ENCODE data around the gene AK2. TPM values are rescaled to one million over a fixed set of nuclear protein-coding genes. Genes with fewer than 3 reads are reported as not detected.
"Not testable (repeated sequence)": the region's sequence is repeated elsewhere in the genome, so short reads cannot be mapped to it uniquely, and the experiment has no call there.

Gene AK2
- total RNA-seq, 2 donors from 2014 or later: 120 to 123 TPM

DNA sequence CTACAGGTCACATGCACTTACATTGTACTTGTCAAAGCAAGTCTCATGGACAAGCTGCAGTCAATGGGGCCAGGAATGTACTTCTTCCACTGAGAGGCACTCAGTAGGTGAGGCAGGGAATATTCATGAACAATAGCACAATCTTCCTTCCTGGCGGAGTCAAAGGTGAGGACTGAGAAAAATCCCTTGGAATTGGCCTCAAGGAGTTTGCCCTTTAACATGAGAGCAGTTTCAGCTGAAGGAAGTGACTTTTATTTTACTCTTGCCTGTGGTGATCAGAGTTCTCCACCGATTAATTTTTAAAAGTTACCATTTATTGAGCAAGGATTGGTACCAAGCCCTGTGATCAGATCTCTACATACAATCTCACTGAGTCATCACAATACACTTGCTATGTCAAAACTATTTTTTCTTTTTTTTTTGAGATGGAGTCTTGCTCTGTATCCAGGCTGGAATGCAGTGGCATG, 11.2 kb upstream of the AK2 start:
- H3K36me3 ChIP-seq: no peaks in the 10 kb centered on the region
- H3K27ac ChIP-seq: no peak overlapping the region
- no peaks in the 10 kb centered on the region for H3K9me3 ChIP-seq
- intact Hi-C loops (cut with DNase I): no loop called here
- no peaks in the 10 kb centered on the region for H3K4me1 ChIP-seq (replicated peaks)
- 87% methylated on average over 2 of the region's 2 CpGs for WGBS
- H3K27me3 ChIP-seq (replicated peaks; ENCODE audit: insufficient read depth): no peaks in the 10 kb centered on the region
- no peak overlapping the region for H3K4me3 ChIP-seq
- TF ChIP-seq, protein P1, sequence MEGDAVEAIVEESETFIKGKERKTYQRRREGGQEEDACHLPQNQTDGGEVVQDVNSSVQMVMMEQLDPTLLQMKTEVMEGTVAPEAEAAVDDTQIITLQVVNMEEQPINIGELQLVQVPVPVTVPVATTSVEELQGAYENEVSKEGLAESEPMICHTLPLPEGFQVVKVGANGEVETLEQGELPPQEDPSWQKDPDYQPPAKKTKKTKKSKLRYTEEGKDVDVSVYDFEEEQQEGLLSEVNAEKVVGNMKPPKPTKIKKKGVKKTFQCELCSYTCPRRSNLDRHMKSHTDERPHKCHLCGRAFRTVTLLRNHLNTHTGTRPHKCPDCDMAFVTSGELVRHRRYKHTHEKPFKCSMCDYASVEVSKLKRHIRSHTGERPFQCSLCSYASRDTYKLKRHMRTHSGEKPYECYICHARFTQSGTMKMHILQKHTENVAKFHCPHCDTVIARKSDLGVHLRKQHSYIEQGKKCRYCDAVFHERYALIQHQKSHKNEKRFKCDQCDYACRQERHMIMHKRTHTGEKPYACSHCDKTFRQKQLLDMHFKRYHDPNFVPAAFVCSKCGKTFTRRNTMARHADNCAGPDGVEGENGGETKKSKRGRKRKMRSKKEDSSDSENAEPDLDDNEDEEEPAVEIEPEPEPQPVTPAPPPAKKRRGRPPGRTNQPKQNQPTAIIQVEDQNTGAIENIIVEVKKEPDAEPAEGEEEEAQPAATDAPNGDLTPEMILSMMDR (IDR thresholded peaks at IDR 0.05): no peak
- no peak for TF ChIP-seq POLR2A (IDR thresholded peaks at IDR 0.05)
- no peak for TF ChIP-seq POLR2AphosphoS5 (IDR thresholded peaks at IDR 0.05)
- no peak for DNase-seq (ENCODE audit: low spot score)

DNA sequence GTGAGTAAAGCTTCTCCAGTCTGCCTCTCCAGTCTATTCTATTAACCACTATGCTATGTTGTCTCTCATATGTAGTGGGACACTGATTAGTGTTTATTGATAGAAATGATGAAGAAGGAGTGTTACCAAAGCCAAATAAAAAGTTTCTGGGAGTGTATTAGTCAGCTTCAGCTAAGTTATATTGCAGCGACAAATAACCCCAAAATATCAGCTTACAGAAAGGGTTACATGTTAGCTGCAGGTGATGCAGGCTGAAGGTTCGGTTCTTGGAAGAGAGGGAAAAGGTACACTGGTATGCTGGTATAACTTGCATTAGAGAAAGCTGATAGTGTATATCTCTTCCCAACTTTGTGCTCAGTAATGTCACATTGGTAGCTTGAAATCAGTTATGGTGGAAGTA, 10.6 kb upstream of the AK2 start:
- no peaks in the 10 kb centered on the region for H3K36me3 ChIP-seq
- no peaks in the 10 kb centered on the region for H3K27me3 ChIP-seq (replicated peaks; ENCODE audit: insufficient read depth)
- no peak for TF ChIP-seq POLR2A (IDR thresholded peaks at IDR 0.05)
- TF ChIP-seq, protein P1 (IDR thresholded peaks at IDR 0.05): no peak
- TF ChIP-seq POLR2AphosphoS5 (IDR thresholded peaks at IDR 0.05): no peak
- DNase-seq (ENCODE audit: low spot score): no peak
- no peaks in the 10 kb centered on the region for H3K4me1 ChIP-seq (replicated peaks)
- no peak overlapping the region for H3K27ac ChIP-seq
- no peaks in the 10 kb centered on the region for H3K9me3 ChIP-seq
- 96% methylated on average over 2 of the region's 2 CpGs for WGBS
- intact Hi-C loops (cut with DNase I): no loop called here
- no peak overlapping the region for H3K4me3 ChIP-seq

DNA sequence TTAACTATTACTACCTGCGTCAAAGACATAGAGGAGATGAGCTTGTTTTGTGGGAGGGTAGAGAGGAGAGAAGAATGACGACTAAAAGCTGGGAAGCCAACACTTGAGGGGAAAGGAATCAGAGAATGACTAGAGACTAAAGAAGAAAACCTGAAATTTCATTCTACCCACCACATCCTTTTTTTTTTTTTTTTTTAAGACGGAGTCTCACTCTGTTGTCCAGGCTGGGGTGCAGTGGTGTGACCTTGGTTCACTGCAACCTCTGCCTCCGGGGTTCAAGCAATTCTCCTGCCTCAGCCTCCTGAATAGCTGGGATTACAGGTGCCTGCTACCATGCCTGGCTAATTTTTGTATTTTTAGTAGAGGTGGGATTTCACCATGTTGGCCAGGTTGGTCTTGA, 9.6 kb upstream of the AK2 start:
- H3K4me3 ChIP-seq; H3K27me3 ChIP-seq (replicated peaks; ENCODE audit: insufficient read depth); DNase-seq (ENCODE audit: low spot score); H3K9me3 ChIP-seq; H3K27ac ChIP-seq; H3K4me1 ChIP-seq (replicated peaks); intact Hi-C loops (cut with DNase I); H3K36me3 ChIP-seq: not testable (repeated sequence)
- 74% methylated on average over 4 of the region's 4 CpGs for WGBS

DNA sequence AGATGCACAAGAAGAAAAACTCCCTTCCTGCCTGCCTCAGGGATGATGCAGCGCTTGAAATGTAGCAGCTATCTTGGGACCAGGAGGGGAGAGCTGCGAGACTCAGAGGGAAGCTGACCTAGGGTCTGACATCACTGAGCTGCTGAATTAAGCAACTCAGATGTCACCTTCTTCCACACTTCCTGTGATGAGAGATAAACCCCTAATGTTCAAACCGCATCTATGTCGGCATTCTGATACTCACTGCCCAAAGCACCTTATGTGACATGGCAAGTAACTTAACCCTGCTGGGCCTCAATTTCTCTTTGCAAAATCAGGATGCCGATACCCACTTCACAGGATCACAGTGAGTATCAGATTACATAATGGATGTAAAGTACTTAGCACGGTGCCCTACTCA, 9.1 kb upstream of the AK2 start:
- no peaks in the 10 kb centered on the region for H3K27me3 ChIP-seq (replicated peaks; ENCODE audit: insufficient read depth)
- 65% methylated on average over 6 of the region's 6 CpGs for WGBS
- no peak overlapping the region for H3K4me3 ChIP-seq
- no peak overlapping the region for H3K27ac ChIP-seq
- H3K4me1 ChIP-seq (replicated peaks): no peaks in the 10 kb centered on the region
- H3K36me3 ChIP-seq: no peaks in the 10 kb centered on the region
- no peaks in the 10 kb centered on the region for H3K9me3 ChIP-seq
- TF ChIP-seq POLR2AphosphoS5 (IDR thresholded peaks at IDR 0.05): no peak
- TF ChIP-seq, protein P1 (IDR thresholded peaks at IDR 0.05): no peak
- no peak for TF ChIP-seq POLR2A (IDR thresholded peaks at IDR 0.05)
- no peak for DNase-seq (ENCODE audit: low spot score)
- intact Hi-C loops (cut with DNase I): no loop called here

DNA sequence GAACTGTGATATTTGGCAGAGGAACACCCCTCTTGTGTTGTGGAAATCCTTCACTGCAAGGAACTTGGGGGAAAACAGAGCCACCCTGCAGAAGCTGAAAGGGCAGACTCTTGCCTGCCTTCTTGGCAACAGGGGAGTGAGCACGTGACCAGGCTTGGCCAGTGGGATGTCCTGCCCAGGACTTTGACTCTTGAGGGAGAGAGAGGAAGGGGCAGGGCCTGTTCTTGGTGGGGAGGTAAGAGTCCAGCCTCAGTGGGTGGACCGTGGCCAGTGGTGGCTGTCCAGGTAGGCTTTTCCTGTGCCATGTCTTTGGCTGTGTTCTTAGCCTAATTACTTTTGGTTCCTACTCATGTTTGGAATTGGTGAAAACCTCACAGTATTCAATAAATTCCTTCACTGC, 8.6 kb upstream of the AK2 start:
- TF ChIP-seq POLR2A (IDR thresholded peaks at IDR 0.05): no peak
- 18% methylated on average over 2 of the region's 2 CpGs for WGBS
- no peak overlapping the region for H3K27ac ChIP-seq
- no peaks in the 10 kb centered on the region for H3K9me3 ChIP-seq
- DNase-seq (ENCODE audit: low spot score): no peak
- H3K36me3 ChIP-seq: no peaks in the 10 kb centered on the region
- no peaks in the 10 kb centered on the region for H3K27me3 ChIP-seq (replicated peaks; ENCODE audit: insufficient read depth)
- no peak overlapping the region for H3K4me3 ChIP-seq
- H3K4me1 ChIP-seq (replicated peaks): no peaks in the 10 kb centered on the region
- intact Hi-C loops (cut with DNase I): no loop called here

DNA sequence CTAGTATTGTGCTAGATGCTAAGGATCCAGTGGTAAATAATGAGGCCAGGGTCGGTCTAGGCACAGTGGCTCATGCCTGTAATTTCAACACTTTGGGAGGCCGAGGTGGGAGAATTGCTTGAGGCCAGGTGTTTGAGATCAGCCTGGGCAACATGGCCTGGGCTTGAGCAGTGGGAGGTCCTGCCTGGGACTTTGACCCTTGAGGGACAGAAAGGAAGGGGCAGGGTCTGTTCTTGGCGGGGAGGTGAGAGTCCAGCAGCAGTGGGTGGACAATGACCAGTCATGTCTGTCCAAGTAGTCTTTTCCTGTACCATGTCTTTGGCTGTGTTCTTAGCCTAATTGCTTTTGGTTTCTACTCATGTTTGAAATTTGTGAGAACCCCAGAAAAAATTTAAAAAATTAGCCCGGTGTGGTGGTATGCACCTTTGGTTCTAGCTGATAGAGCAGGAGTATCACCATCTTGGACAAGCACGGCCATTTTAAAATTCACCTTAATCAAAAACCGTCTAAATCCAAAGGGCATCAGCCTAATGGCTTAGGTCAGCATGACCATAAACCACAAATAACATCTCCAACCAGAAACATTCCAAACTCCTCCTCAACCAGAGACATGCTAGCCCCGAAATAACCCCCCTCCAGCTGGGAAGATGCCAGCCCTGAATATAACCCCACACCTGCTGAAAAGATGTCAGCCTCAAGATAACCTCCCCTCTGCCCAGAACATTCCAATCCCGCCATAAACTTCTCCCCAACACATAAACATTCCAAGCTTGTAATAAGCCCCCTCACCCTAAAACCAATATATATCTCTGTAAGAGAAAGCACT, 6.8 kb upstream of the AK2 start:
- intact Hi-C loops (cut with DNase I): no loop called here
- no peaks in the 10 kb centered on the region for H3K4me1 ChIP-seq (replicated peaks)
- TF ChIP-seq POLR2AphosphoS5 (IDR thresholded peaks at IDR 0.05) (no peak), POLR2A (IDR thresholded peaks at IDR 0.05) (no peak)
- TF ChIP-seq, protein P1 (IDR thresholded peaks at IDR 0.05): no peak
- no peak overlapping the region for H3K4me3 ChIP-seq
- no peak overlapping the region for H3K27ac ChIP-seq
- H3K27me3 ChIP-seq (replicated peaks; ENCODE audit: insufficient read depth): no peaks in the 10 kb centered on the region
- no peaks in the 10 kb centered on the region for H3K36me3 ChIP-seq
- H3K9me3 ChIP-seq: no peaks in the 10 kb centered on the region
- no peak for DNase-seq (ENCODE audit: low spot score)
- WGBS: 61% methylated on average over 8 of the region's 8 CpGs
